ENCODE data around the gene AAK1. TPM values are rescaled to one million over a fixed set of nuclear protein-coding genes. Genes with fewer than 3 reads are reported as not detected.

AAK1 gene
- total and polyA plus RNA-seq, 2 of the 13 experiments (the other 11 are each of a cell fraction or from before 2014, with no cell fraction given), result 9.8 to 10.3 TPM

- TF ChIP-seq ZNF142 (CRISPR knock-in tag; IDR thresholded peaks at IDR 0.05), result no peak
- no peak for TF ChIP-seq TEF (CRISPR knock-in tag; IDR thresholded peaks at IDR 0.05)
- no peak for TF ChIP-seq FLYWCH1 (CRISPR knock-in tag; IDR thresholded peaks at IDR 0.05)
- no peak for TF ChIP-seq NFRKB (IDR thresholded peaks at IDR 0.05)
- TF ChIP-seq ZNF33B (CRISPR knock-in tag; IDR thresholded peaks at IDR 0.05), result no peak
- TF ChIP-seq RXRA (CRISPR knock-in tag; IDR thresholded peaks at IDR 0.05), result no peak
- no peak for TF ChIP-seq THAP8 (CRISPR knock-in tag; IDR thresholded peaks at IDR 0.05; ENCODE audit: borderline replicate concordance)
- no peak for TF ChIP-seq ZNF792 (CRISPR knock-in tag; IDR thresholded peaks at IDR 0.05)
- TF ChIP-seq RARG (CRISPR knock-in tag; IDR thresholded peaks at IDR 0.05; ENCODE audit: low read depth), result no peak
- TF ChIP-seq CHD2 (IDR thresholded peaks at IDR 0.05; ENCODE audit: low read depth, low read length), result no peak
- TF ChIP-seq GPBP1L1 (CRISPR knock-in tag; IDR thresholded peaks at IDR 0.05), result no peak
Observed at GRCh38 chr2:69531186-69531585, 112.4 kb downstream of the AAK1 start (continued).
